Neural cell (in vitro differentiated cells): ENCODE results near the gene IGLON5. TPM values are rescaled to one million over a fixed set of nuclear protein-coding genes. Genes with fewer than 3 reads are reported as not detected.

Experiments
- H2AFZ ChIP-seq: fragments of 200-600, 300-800 bp; sonication (generic), shearing (Covaris generic); 2 replicates; pipeline ENCODE4 v1.6.0; 2014; ENCODE audit warnings: low read depth, mild to moderate bottlenecking, antibody characterized with exemption, low read length, moderate library complexity
- H3F3A ChIP-seq: fragments of 200-600 bp; shearing (Covaris generic); 2 replicates; pipeline ENCODE4 v1.6.1; 2016; ENCODE audit warnings: mild to moderate bottlenecking, moderate library complexity, mixed read lengths, antibody characterized with exemption, low read length; ENCODE audit not compliant: insufficient read depth, poor library complexity, severe bottlenecking
- H3K27ac ChIP-seq: fragments of 200-600, 300-800 bp; sonication (generic), shearing (Covaris generic); 2 replicates; pipeline ENCODE4 v1.5.1; 2014; ENCODE audit warnings: mild to moderate bottlenecking, low read length, moderate library complexity
- H3K27me3 ChIP-seq: fragments of 300-800, 200-600 bp; sonication (generic), shearing (Covaris generic); 2 replicates; pipeline ENCODE4 v1.6.0; 2014; ENCODE audit warnings: mild to moderate bottlenecking, low read depth, low read length, moderate library complexity; ENCODE audit not compliant: insufficient read depth
- H3K36me3 ChIP-seq: fragments of 300-800, 200-600 bp; sonication (generic), shearing (Covaris generic); 2 replicates; pipeline ENCODE4 v1.5.1; 2014; ENCODE audit warnings: mild to moderate bottlenecking, antibody characterized with exemption, low read length, moderate library complexity; ENCODE audit not compliant: insufficient read depth
- H3K4me2 ChIP-seq: fragments of 300-800, 200-600 bp; sonication (generic), shearing (Covaris generic); 2 replicates; pipeline ENCODE4 v1.6.0; 2014; ENCODE audit warnings: mild to moderate bottlenecking, low read length
- H3K4me3 ChIP-seq: fragments of 300-800, 200-600 bp; sonication (generic), shearing (Covaris generic); 2 replicates; pipeline ENCODE4 v1.5.1; 2014; ENCODE audit warnings: mild to moderate bottlenecking, low read length, moderate library complexity
- H3K79me2 ChIP-seq: fragments of 200-600 bp; shearing (Covaris generic); replicated peaks from 2 replicates; pipeline ENCODE4 v1.6.0; 2014; ENCODE audit warnings: mild to moderate bottlenecking, low read length, moderate library complexity; ENCODE audit not compliant: insufficient read depth
- H3K9ac ChIP-seq: fragments of 300-800, 200-600 bp; sonication (generic), shearing (Covaris generic); 2 replicates; pipeline ENCODE4 v1.6.1; 2016; ENCODE audit warnings: mild to moderate bottlenecking, low read length, mixed read lengths
- H3K9me2 ChIP-seq: fragments of 200-600 bp; shearing (Covaris generic); 2 replicates; pipeline ENCODE4 v1.6.1; 2016; ENCODE audit warnings: mild to moderate bottlenecking, low read length, mixed read lengths; ENCODE audit not compliant: insufficient read depth
- H3K9me3 ChIP-seq: fragments of 200-600, 300-800 bp; sonication (generic), shearing (Covaris generic); 2 replicates; pipeline ENCODE4 v1.6.1; 2016; ENCODE audit warnings: mild to moderate bottlenecking, mixed run types, low read length, moderate library complexity, mixed read lengths
- H4K20me1 ChIP-seq: fragments of 200-600 bp; shearing (Covaris generic); 2 replicates; pipeline ENCODE4 v1.6.1; 2016; ENCODE audit warnings: mild to moderate bottlenecking, mixed run types; ENCODE audit not compliant: insufficient read depth
- EP300 ChIP-seq: fragments of 450-650 bp; conservative IDR thresholded peaks from 2 replicates; pipeline ENCODE4 v1.6.1; 2014; ENCODE audit warnings: antibody characterized with exemption, mild to moderate bottlenecking, moderate library complexity; ENCODE audit not compliant: poor library complexity, severe bottlenecking
- EZH2 ChIP-seq: fragments of 200-600, 300-800 bp; shearing (Covaris generic), sonication (generic); IDR thresholded peaks from 2 replicates; pipeline ENCODE4 v1.6.1; 2014; ENCODE audit warnings: antibody characterized with exemption, low read length, borderline replicate concordance, mild to moderate bottlenecking; ENCODE audit not compliant: insufficient read depth, poor library complexity, severe bottlenecking
- MXI1 ChIP-seq: fragments of 450-650 bp; conservative IDR thresholded peaks from 2 replicates; pipeline ENCODE4 v1.6.1; 2014; ENCODE audit warnings: antibody characterized with exemption, mild to moderate bottlenecking; ENCODE audit not compliant: poor library complexity, severe bottlenecking
- POLR2AphosphoS5 ChIP-seq: IDR thresholded peaks from 2 replicates; pipeline ENCODE4 v1.6.1; 2012
- RAD21 ChIP-seq: fragments of 450-650 bp; conservative IDR thresholded peaks from 2 replicates; pipeline ENCODE4 v1.6.1; 2014; ENCODE audit warnings: antibody characterized with exemption, mild to moderate bottlenecking, moderate library complexity
- REST ChIP-seq: IDR thresholded peaks from 2 replicates; pipeline ENCODE4 v1.6.1; 2012; ENCODE audit warnings: borderline replicate concordance
- SMC3 ChIP-seq: fragments of 450-650 bp; conservative IDR thresholded peaks from 2 replicates; pipeline ENCODE4 v1.6.1; 2014; ENCODE audit warnings: antibody characterized with exemption, mild to moderate bottlenecking, moderate library complexity; ENCODE audit not compliant: poor library complexity
- TAF1 ChIP-seq: IDR thresholded peaks from 2 replicates; pipeline ENCODE4 v1.6.1; 2012; ENCODE audit warnings: low read depth
- polyA plus RNA-seq: library from polyadenylated mRNA; depleted of rRNA; stranded (reverse); fragments of >200 nt; gene quantifications from 2 replicates; pipeline ENCODE4 v1.2.3, GENCODE V29; 2014
- TF ChIP-seq, protein P1 (sequence below): fragments of 450-650 bp; IDR thresholded peaks from 2 replicates; pipeline ENCODE4 v1.5.1; 2014; ENCODE audit warnings: antibody characterized with exemption, mild to moderate bottlenecking, moderate library complexity; ENCODE audit not compliant: poor library complexity, severe bottlenecking

The IGLON5 gene
- polyA plus RNA-seq, 1 donor from 2014 or later: 13.5 TPM

DNA sequence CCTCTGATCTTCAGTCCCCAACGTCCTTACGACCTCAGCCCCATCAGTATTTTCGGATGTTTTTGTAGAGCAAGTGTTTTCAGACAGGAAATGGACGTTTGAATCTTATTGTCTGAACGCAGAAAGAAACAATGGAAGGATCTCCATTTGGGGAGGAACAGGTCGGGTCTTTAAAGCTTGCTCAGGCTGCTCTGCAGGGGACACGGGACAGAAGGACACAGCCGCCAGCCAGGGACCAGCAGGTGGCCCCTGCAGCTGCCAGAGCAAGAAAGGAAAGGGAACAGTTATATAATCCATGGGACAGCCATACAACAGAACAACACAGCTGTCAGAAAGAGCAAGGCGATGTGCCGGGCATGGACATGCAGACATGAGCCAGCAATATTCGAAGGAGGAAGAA lies 18.5 kb upstream of the IGLON5 start:
- Histone ChIP-seq H3K27me3 (no peaks in the 10 kb centered on the region), H3K9me2 (no peaks in the 10 kb centered on the region), H3F3A (no peaks in the 10 kb centered on the region), H3K4me3 (no peak overlapping the region), H3K4me2 (no peak overlapping the region), H2AFZ (no peak overlapping the region), H3K36me3 (no peaks in the 10 kb centered on the region), H3K9me3 (no peaks in the 10 kb centered on the region), H3K9ac (no peak overlapping the region), H3K27ac (no peak overlapping the region), H4K20me1 (no peaks in the 10 kb centered on the region), H3K79me2 (no peaks in the 10 kb centered on the region)
- TF ChIP-seq MXI1 (no peak), EP300 (no peak), SMC3 (no peak)

GRCh38 chr19:51293571-51294210 lies 17.8 kb upstream of the IGLON5 start:
- Histone ChIP-seq H3K36me3 (no peaks in the 10 kb centered on the region), H4K20me1 (no peaks in the 10 kb centered on the region), H3K9ac (no peak overlapping the region), H3K9me3 (no peaks in the 10 kb centered on the region), H3K4me2 (no peak overlapping the region), H3K27me3 (no peaks in the 10 kb centered on the region), H3K4me3 (no peak overlapping the region), H3F3A (no peaks in the 10 kb centered on the region), H3K79me2 (no peaks in the 10 kb centered on the region), H2AFZ (no peak overlapping the region), H3K27ac (no peak overlapping the region), H3K9me2 (no peaks in the 10 kb centered on the region)
- TF ChIP-seq POLR2AphosphoS5 (no peak), TAF1 (no peak), RAD21 (no peak), EP300 (no peak), SMC3 (no peak), EZH2 (no peak), REST (no peak), MXI1 (no peak)
- TF ChIP-seq, protein P1, sequence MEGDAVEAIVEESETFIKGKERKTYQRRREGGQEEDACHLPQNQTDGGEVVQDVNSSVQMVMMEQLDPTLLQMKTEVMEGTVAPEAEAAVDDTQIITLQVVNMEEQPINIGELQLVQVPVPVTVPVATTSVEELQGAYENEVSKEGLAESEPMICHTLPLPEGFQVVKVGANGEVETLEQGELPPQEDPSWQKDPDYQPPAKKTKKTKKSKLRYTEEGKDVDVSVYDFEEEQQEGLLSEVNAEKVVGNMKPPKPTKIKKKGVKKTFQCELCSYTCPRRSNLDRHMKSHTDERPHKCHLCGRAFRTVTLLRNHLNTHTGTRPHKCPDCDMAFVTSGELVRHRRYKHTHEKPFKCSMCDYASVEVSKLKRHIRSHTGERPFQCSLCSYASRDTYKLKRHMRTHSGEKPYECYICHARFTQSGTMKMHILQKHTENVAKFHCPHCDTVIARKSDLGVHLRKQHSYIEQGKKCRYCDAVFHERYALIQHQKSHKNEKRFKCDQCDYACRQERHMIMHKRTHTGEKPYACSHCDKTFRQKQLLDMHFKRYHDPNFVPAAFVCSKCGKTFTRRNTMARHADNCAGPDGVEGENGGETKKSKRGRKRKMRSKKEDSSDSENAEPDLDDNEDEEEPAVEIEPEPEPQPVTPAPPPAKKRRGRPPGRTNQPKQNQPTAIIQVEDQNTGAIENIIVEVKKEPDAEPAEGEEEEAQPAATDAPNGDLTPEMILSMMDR: no peak
